HepG2 (cell line): ENCODE results near the gene PREX1.

Source experiments
- ATF1 ChIP-seq: IDR thresholded peaks from 2 replicates; pipeline ENCODE4 v1.6.1; 2016; ENCODE audit warnings: mild to moderate bottlenecking, control low read depth
- ATF3 ChIP-seq: sonication (generic); formaldehyde crosslinking; IDR thresholded peaks from 2 replicates; pipeline ENCODE4 v1.4.0; 2020; ENCODE audit warnings: missing genetic modification reagents
- FOXP1 ChIP-seq, 2 experiments: fragments of 450-650 bp in 1 of 2; IDR thresholded peaks; 2 replicates each; pipeline ENCODE4 v1.6.1; 2017 to 2018; ENCODE audit warnings: antibody characterized with exemption in 1 of 2
- KLF16 ChIP-seq, 2 experiments: sonication (generic) in 1 of 2; formaldehyde crosslinking in 1 of 2; IDR thresholded peaks; 2 replicates each; pipeline versions ENCODE4 v1.6.1 to v1.8.0; 2016 to 2023; ENCODE audit warnings: missing genetic modification reagents in 2 of 2, missing compliant biosample characterization in 1 of 2
- TEAD2 ChIP-seq: sonication (generic); formaldehyde crosslinking; IDR thresholded peaks from 2 replicates; pipeline ENCODE4 v1.9.0; 2021; ENCODE audit warnings: missing genetic modification reagents
- ZNF264 ChIP-seq: sonication (generic); formaldehyde crosslinking; IDR thresholded peaks from 2 replicates; pipeline ENCODE4 v1.4.0; 2020; ENCODE audit warnings: missing genetic modification reagents
- ZZZ3 ChIP-seq: sonication (generic); formaldehyde crosslinking; IDR thresholded peaks from 2 replicates; pipeline ENCODE4 v1.4.0; 2020; ENCODE audit warnings: missing genetic modification reagents, mild to moderate bottlenecking, borderline replicate concordance

- no peak for TF ChIP-seq TEAD2 (CRISPR knock-in tag)
- TF ChIP-seq ZNF264 (CRISPR knock-in tag) = no peak
- no peak for TF ChIP-seq ATF3 (CRISPR knock-in tag)
- TF ChIP-seq KLF16 (CRISPR knock-in tag; IDR thresholded peaks at IDR 0.05) = no peak
- TF ChIP-seq FOXP1 (IDR thresholded peaks at IDR 0.05) = no peak
- TF ChIP-seq FOXP1 (CRISPR knock-in tag; IDR thresholded peaks at IDR 0.05) = no peak
- no peak for TF ChIP-seq ATF1
- no peak for TF ChIP-seq ZZZ3
Measured at GRCh38 chr20:48577557-48577956, 250.2 kb downstream of the PREX1 start.
